Smooth muscle cell (in vitro differentiated cells): Measurements from ENCODE around the gene ANKRD1. TPM values are rescaled to one million over a fixed set of nuclear protein-coding genes. Genes with fewer than 3 reads are reported as not detected.
"Not testable (repeated sequence)": the region's sequence is repeated elsewhere in the genome, so short reads cannot be mapped to it uniquely, and the experiment has no call there.

Source experiments
- DNase-seq: peaks from one replicate; lab custom pipeline; 2025; ENCODE audit not compliant: unreplicated experiment; lab: John Stamatoyannopoulos, UW
- H2AFZ ChIP-seq: fragments of 200-600 bp; sonication (generic); 2 replicates; pipeline ENCODE4 v1.6.0; 2016; ENCODE audit warnings: antibody characterized with exemption, low read depth, mild to moderate bottlenecking
- H3F3A ChIP-seq: fragments of 200-600 bp; sonication (generic); 2 replicates; pipeline ENCODE4 v1.6.0; 2017; ENCODE audit warnings: antibody characterized with exemption, low read depth
- H3K27ac ChIP-seq: fragments of 200-600 bp; sonication (generic); 2 replicates; pipeline ENCODE4 v1.5.1; 2016; ENCODE audit warnings: low read depth, mild to moderate bottlenecking
- H3K27me3 ChIP-seq: fragments of 200-600 bp; sonication (generic); 2 replicates; pipeline ENCODE4 v1.6.1; 2016; ENCODE audit warnings: low read depth, mild to moderate bottlenecking
- H3K36me3 ChIP-seq: fragments of 200-600 bp; sonication (generic); 2 replicates; pipeline ENCODE4 v1.5.1; 2016; ENCODE audit warnings: low read depth
- H3K4me1 ChIP-seq: fragments of 200-600 bp; sonication (generic); 2 replicates; pipeline ENCODE4 v1.5.1; 2016; ENCODE audit warnings: low read depth
- H3K4me2 ChIP-seq: fragments of 200-600 bp; sonication (generic); 2 replicates; pipeline ENCODE4 v1.6.0; 2016; ENCODE audit warnings: mild to moderate bottlenecking
- H3K4me3 ChIP-seq: fragments of 200-600 bp; sonication (generic); 2 replicates; pipeline ENCODE4 v1.5.1; 2016; ENCODE audit warnings: mild to moderate bottlenecking
- H3K79me2 ChIP-seq: fragments of 200-600 bp; sonication (generic); 2 replicates; pipeline ENCODE4 v1.6.0; 2016; ENCODE audit warnings: low read depth, mild to moderate bottlenecking
- H3K9ac ChIP-seq: fragments of 200-600 bp; sonication (generic); 2 replicates; pipeline ENCODE4 v1.6.0; 2016; ENCODE audit warnings: low read depth
- H3K9me3 ChIP-seq: fragments of 200-600 bp; sonication (generic); replicated peaks from 2 replicates; pipeline ENCODE4 v1.5.1; 2016; ENCODE audit warnings: low read depth
- H4K20me1 ChIP-seq: fragments of 200-600 bp; sonication (generic); 2 replicates; pipeline ENCODE4 v1.6.0; 2016; ENCODE audit warnings: low read depth
- WGBS: methylation state at CpG from one replicate; pipeline ENCODE4 v1.1.7; 2016; ENCODE audit warnings: low lambda C conversion rate; 5-methylcytosine and 5-hydroxymethylcytosine counted together
- polyA plus RNA-seq: library from polyadenylated mRNA; unstranded; fragments of >200 nt; fragmentation: Nextera tagmentation; extraction: Ambion mirVana; gene quantifications from 2 replicates; pipeline ENCODE4 v1.2.1, GENCODE V29; 2016
- total RNA-seq: library from RNA; depleted of rRNA; stranded (reverse); fragments of >200 nt; gene quantifications from 2 replicates; pipeline ENCODE4 v1.2.3, GENCODE V29; 2014
- TF ChIP-seq, protein P1 (sequence below): fragments of 200-600 bp; sonication (generic); IDR thresholded peaks from 2 replicates; pipeline ENCODE4 v1.5.1; 2017; ENCODE audit warnings: borderline replicate concordance, mild to moderate bottlenecking, antibody characterized with exemption; ENCODE audit not compliant: insufficient read depth, poor library complexity, severe bottlenecking

ANKRD1 gene
- total and polyA plus RNA-seq, 2 experiments from 2014 or later: 20.0 to 150 TPM

DNA sequence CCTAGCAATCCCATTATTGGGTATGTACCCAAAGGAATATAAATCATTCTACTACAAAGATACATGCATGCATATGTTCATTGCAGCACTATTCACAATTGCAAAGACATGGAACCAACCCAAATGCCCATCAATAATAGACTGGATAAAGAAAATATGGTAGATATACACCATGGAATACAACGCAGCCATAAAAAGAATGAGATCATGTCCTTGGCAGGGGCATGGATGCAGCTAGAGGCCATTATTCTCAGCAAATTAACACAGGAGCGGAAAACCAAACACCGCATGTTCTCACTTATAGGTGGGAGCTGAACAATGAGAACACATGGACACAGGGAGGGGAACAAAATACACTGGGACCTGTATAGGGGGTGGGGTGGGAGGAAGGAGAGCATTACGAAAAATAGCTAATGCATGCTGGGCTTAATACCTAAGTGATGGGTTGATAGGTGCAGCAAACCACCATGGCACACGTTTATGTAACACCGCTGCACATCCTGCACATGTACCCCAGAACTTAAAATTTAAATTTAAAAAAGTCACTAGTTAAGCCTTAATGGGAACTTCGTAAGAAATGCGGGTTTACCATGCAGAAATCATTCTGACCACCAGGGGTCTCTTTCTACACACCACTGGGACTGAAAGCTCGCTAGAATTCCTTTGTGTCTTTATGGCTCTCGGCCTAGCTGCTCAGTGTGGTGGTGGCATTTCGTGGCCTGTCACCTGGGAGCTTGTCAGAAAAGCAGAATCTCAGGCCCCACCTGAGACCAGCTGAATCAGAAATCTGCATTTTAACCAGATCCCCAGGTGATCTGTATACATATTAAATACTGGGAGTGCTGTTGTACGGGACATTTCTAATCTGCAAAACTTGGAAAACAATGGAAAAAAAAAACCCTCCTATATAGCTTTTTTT lies 9.5 kb downstream of the ANKRD1 start:
- no peak overlapping the region for H3K27ac ChIP-seq
- H3F3A ChIP-seq: no peaks in the 10 kb centered on the region
- no peaks in the 10 kb centered on the region for H3K79me2 ChIP-seq
- H2AFZ ChIP-seq: peak overlapping the region; percentile 57
- no peaks in the 10 kb centered on the region for H3K4me1 ChIP-seq
- H3K9me3 ChIP-seq: no peaks in the 10 kb centered on the region
- no peak for DNase-seq
- WGBS: 36% methylated on average over 12 of the region's 12 CpGs
- no peaks in the 10 kb centered on the region for H4K20me1 ChIP-seq
- no peak overlapping the region for H3K4me3 ChIP-seq
- no peak overlapping the region for H3K9ac ChIP-seq
- no peak overlapping the region for H3K4me2 ChIP-seq
- no peaks in the 10 kb centered on the region for H3K27me3 ChIP-seq
- no peaks in the 10 kb centered on the region for H3K36me3 ChIP-seq
- TF ChIP-seq, protein P1, sequence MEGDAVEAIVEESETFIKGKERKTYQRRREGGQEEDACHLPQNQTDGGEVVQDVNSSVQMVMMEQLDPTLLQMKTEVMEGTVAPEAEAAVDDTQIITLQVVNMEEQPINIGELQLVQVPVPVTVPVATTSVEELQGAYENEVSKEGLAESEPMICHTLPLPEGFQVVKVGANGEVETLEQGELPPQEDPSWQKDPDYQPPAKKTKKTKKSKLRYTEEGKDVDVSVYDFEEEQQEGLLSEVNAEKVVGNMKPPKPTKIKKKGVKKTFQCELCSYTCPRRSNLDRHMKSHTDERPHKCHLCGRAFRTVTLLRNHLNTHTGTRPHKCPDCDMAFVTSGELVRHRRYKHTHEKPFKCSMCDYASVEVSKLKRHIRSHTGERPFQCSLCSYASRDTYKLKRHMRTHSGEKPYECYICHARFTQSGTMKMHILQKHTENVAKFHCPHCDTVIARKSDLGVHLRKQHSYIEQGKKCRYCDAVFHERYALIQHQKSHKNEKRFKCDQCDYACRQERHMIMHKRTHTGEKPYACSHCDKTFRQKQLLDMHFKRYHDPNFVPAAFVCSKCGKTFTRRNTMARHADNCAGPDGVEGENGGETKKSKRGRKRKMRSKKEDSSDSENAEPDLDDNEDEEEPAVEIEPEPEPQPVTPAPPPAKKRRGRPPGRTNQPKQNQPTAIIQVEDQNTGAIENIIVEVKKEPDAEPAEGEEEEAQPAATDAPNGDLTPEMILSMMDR: peak; percentile 86

- no peaks in the 10 kb centered on the region for H3K4me1 ChIP-seq
- no peak overlapping the region for H3K4me2 ChIP-seq
- no peaks in the 10 kb centered on the region for H4K20me1 ChIP-seq
- no peak overlapping the region for H2AFZ ChIP-seq
- H3K9me3 ChIP-seq: no peaks in the 10 kb centered on the region
- no peak overlapping the region for H3K9ac ChIP-seq
- WGBS: 96% methylated on average over 1 of the region's 1 CpG
- no peak overlapping the region for H3K4me3 ChIP-seq
- H3K79me2 ChIP-seq: no peaks in the 10 kb centered on the region
- TF ChIP-seq, protein P1: no peak
- no peak for DNase-seq
- H3K27ac ChIP-seq: no peak overlapping the region
- H3K27me3 ChIP-seq: no peaks in the 10 kb centered on the region
- H3K36me3 ChIP-seq: no peaks in the 10 kb centered on the region
- no peaks in the 10 kb centered on the region for H3F3A ChIP-seq
Measured at GRCh38 chr10:90906596-90906995, 14.3 kb downstream of the ANKRD1 start.

DNA sequence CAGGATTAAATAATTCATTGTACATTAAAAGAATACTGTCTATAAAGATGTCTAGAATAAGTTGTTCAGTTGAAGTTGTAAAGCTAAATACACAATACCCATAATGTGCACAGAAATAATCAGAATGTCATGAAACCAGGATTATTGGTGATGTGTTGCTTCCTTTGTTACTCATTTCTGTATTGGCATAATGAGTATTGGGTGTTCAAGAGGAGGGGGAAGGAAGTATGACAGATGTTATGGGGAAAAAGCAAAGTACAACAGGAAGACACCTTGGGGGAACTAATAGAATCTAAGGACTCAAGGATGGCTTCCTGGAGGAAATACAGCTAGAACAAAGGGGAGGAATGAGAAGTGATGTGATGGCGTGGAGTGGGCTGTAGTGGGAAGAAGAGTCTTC lies 15.0 kb downstream of the ANKRD1 start:
- TF ChIP-seq, protein P1: no peak
- no peaks in the 10 kb centered on the region for H4K20me1 ChIP-seq
- WGBS: 100% methylated on average over 1 of the region's 1 CpG

DNA sequence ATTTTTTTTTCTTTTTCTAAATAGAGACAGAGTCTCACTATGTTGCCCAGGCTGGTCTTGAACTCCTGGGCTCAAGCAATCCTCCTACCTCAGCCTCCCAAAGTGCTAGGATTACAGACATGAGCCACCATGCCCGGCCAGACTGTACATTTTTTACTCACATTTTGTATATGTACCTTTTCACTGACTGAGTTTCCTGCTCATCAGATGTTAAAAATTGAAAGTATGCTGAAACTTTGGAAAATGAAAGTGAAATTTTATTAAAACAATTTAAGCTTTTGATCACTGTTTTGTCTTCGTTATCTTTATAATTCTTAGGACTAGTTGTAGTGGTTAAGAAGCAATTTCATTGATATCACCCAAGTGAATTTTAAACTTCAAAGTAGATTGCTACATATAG lies 24.0 kb downstream of the ANKRD1 start:
- H4K20me1 ChIP-seq, H3K79me2 ChIP-seq, H3K4me3 ChIP-seq, H3K9ac ChIP-seq, H3K27me3 ChIP-seq, H3K4me1 ChIP-seq, DNase-seq, H3F3A ChIP-seq, H3K36me3 ChIP-seq, H3K4me2 ChIP-seq, H3K27ac ChIP-seq, H3K9me3 ChIP-seq, H2AFZ ChIP-seq: not testable (repeated sequence)
- 97% methylated on average over 2 of the region's 2 CpGs for WGBS

More for the DNA sequence above, 15.0 kb downstream of the ANKRD1 start:
- Histone ChIP-seq H3K36me3 (no peaks in the 10 kb centered on the region), H3K4me2 (no peak overlapping the region), H3K4me1 (no peaks in the 10 kb centered on the region), H3K4me3 (no peak overlapping the region), H3K9me3 (no peaks in the 10 kb centered on the region), H2AFZ (no peak overlapping the region), H3K27ac (no peak overlapping the region), H3F3A (no peaks in the 10 kb centered on the region), H3K79me2 (no peaks in the 10 kb centered on the region), H3K9ac (no peak overlapping the region), H3K27me3 (no peaks in the 10 kb centered on the region)
- no peak for DNase-seq
